GM20000 (cell line): Measurements from ENCODE around the gene IRF6.

Experiments used
- DNase-seq: peaks from one replicate; pipeline ENCODE4 v3.0.0; 2012; ENCODE audit warnings: low spot score
- CTCF ChIP-seq: IDR thresholded peaks from 2 replicates; pipeline ENCODE4 v1.5.1; 2012; ENCODE audit warnings: mild to moderate bottlenecking, control low read depth; ENCODE audit errors: extremely low read depth, missing control alignments

Gene IRF6

DNA sequence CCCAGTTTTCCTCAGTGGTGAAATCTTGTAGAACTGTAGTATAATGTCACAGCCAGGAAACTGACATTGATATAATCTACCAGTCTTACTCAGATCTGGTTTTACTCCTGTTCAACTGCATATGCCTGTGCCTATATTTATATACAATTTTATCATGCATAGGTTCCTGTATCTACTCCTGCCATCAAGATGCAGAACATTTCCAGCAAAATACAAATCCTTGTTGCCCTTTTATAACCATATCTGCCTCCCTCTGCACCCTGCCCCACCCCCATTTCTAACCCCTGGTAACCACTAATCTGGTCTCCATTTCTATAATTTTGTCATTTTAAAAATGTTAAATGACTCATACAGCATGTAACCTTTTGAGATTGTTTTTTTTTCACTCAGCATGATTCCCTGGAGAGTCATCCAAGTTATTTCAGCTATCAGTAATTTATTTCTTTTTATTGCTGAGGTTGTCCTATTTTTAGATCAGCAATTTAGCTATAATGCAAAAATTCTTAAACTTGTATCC is 29.9 kb upstream of the IRF6 start:
- TF ChIP-seq CTCF = no peak
- no peak for DNase-seq

DNA sequence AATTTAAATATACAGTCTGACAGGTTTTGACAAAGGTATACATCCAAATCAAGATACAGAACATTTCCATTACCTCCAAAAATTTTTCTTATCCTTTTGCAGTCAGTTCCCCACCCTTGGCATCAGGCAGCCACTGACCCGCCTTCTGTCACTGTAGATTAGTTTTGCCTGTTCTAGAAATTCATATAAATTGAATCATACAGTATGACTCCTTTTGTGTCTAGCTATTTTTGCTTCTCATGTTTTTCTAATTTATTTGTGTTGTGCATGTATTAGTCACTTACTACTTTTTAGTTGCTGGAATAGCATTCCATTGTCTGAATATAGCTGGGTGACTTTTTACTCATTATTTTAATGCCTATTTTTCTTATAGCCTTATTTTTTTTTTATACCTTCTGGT is 25.7 kb upstream of the IRF6 start:
- no peak for TF ChIP-seq CTCF
- DNase-seq = no peak

GRCh38 chr1:209830722-209831121 is 24.8 kb upstream of the IRF6 start:
- TF ChIP-seq CTCF = no peak
- no peak for DNase-seq

- no peak for TF ChIP-seq CTCF
- DNase-seq = no peak
These were observed 23.8 kb upstream of the IRF6 start for GRCh38 chr1:209829716-209830115.

DNA sequence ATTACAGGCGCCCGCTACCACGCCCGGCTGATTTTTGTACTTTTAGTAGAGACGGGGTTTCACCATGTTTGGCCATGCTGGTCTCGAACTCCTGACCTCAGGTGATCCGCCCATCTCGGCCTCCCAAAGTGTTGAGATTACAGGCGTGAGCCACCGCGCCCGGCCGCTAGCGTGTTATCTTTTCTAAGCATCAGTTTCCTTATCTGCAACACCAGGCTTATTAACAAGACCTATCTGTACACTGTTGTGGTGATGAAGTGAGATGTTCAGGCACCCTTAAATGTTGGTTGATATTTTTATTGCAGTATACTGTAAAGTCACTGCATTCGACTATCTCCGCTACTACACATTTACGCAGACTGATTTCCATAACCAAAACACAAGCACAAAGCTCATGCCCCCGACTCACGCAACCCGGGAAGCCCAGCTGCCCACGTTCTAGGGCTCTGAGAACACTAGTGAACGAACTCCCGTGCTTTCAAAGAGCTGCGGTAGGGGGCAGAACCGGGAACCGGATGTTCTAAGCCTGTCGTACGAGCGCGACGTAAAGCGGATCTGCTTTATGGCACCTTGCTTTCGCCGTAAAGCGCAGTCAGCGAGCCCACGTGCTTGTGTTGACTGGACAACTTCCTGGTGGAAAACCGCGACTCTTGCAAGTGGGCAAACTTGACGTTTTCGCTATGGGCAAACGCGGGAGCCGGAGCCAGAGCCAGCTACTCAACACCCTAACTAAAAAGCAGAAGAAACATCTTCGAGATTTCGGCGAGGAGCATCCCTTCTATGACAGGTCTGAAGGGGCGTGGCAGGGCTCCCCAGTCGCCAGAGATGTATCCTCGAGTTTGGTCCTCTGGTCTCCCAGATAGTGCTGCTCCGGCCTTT is 21.7 kb upstream of the IRF6 start, which contains the start of gene UTP25:
TSS of gene UTP25 (plus strand) at position 589 of the 879 bp plus-strand sequence. CDS start at position 681, 92 bp downstream.
- peak; percentile 85 for DNase-seq
- peak; percentile 67 for TF ChIP-seq CTCF

DNA sequence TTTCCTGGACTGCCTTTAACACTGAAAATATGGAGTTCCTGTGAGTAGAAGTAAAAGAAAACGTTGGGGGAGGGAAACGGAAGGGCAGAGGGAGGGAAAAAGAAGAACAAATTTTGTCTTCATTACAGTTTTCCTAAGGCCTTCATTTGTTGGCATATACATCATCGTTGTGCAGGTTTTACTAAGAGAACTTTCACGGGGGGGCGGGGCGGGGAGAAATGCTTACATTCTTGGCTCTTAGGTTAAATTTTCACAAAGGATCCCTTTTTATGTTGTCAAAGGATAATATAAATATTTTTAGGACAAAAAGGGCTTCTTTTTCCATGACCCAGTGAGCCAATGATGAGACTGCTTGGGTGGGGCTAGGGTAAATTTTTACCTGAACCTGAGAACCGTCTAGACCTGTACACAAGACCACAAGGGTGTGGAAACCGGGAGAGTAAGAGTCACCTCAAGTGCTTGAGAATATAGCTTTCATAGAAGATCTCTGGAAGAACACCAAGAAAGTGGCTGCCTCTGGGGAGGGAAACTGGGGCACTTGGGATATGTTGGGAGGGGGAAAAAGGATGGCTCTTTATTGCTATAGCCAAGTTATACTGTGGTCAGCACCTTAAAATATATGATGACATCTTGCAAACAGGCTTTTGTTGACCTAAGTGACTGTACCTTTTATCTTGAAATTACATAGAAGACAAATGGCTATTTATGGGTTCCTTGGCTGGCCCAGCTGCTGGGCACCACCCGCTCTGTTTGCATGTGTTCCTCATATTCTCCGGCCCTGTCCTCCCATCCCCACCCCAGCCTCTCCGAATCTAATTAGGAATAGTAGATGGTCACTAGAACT is 19.9 kb upstream of the IRF6 start:
- no peak for DNase-seq
- TF ChIP-seq CTCF = no peak
